ENCODE results near the gene TMEM14A.
A peak's percentile ranks its signal among the peaks of the same experiment; 100 is the strongest.
"Not testable (repeated sequence)": the region's sequence is repeated elsewhere in the genome, so short reads cannot be mapped to it uniquely, and the experiment has no call there.

The TMEM14A gene

DNA sequence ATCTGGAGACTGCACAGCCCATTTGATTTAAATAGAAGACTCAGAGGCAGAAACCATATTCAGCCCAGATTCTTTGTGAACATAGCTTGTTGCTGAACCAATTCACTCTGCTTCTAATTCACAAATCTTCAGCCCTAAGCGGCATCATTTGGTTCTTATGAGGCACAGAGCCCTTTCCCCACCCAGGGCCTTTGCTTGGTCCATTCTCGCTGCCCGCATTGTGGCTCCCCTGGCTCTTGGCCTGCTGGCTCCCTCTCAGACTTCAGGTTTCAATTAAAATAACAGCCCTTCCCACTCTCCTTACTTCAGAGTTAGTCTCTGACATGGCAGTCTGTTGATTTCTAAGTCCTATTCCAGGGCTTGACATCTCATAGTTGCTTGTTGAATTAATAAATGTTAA is 9.4 kb upstream of the TMEM14A start:
- DNase-seq, result no peak

DNA sequence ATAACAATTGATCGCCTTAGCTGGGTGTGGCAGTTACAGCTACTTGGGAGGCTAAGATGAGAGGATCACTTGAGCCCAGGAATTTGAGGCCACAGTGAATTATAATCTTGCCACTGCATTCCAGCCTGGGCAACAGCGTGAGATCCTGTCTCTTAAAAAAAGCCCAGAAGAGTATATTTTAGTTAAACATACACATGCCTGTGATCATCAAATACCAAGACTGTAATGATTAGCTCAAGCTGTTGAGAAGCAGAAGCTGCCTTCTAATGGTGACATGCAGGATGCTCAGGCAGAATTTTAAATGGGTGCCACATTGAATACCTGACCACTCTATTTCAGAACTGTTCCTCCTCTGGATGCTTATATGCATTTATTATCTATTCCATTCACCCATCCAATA is 8.9 kb upstream of the TMEM14A start:
- DNase-seq, result no peak

DNA sequence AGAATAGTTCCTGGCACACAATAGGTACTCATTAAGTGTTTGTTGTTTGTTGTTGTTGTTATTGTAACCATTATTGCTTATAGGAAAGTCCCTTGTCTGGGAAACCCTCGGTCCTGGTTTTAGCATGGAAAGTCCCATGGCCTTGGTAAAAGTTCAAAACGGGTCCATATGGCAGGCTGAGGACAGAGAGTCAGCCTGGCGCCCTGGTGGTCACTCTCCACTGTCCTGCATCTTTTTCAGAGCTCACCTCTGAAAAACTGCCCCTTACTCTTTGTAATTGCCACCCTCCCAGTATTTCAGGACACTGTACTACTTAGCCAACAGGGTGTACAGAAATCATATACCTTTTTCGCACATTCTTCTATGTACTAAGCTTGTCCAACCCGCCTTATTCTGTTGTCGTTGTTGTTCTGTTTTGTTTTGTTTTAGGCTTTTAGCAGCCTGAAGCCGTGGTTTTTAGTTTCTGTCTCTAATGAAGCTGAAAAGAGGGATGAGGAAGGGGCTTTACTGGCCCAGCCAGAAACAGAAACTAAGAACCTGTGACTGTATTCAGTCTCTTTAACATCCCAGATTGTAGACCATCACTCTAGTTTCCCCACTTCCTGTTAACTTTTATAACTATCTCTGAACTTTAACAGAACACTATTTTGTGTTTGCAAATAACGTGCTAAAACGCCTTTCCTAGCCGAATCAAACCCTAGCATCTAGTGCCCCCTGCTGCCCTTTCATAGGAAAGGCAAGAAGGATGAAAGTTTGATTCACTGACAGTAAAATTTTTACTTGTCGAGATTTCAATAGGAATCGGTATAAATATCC is 7.6 kb upstream of the TMEM14A start:
- DNase-seq, result peak; percentile 48

DNA sequence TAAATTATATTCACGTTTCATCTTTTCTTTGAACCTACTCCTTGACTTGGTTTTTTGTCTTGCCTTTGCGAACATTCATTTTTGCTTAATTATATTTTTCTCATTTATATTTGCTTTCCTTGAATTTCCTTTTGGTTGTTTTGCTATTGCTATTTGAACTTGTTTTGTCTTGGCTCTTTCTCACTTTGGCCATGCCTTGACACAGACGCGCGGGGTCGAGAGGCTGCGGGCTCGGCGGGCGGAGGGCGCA is 7.1 kb upstream of the TMEM14A start:
- DNase-seq, result no peak

DNA sequence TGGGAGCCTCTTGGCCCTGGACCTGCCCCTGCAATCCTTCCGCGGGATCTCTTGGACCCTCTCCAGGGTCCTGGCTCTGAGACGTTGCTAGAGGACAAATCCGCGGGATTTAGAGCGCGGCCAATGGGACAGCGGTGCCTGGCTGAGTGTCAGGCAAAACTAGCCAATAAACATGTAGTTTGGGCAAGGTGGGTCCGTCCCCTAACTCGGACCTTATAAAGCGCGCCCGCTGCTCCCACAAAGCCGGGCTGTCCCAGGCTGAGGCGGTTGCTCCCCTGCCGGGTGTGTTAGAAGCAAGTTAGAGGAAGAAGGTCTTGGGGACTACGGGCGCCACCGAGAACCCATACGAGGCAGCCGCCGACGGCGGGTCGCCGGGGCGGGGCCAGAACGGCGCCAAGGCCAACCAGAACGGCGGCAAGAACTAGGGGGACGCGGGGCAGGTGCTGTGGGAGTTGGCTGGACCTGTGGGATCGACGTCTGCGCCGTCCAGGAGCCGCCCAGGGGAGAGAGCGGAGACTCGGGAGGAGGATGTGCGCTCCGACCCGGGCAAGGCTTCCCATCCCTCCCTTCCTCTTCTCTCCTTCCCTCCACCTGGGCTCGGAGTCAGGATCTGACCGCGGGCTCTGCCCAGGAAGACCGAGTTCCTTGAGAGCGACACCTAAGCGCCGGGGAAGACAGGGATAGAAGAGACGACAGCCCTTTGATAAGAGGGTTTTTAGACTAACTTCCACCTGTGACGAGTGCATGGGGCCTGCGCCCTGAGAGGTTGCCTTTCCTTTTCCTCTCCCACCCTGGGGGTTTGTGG is 6.5 kb upstream of the TMEM14A start:
- peak; percentile 96 for DNase-seq

DNA sequence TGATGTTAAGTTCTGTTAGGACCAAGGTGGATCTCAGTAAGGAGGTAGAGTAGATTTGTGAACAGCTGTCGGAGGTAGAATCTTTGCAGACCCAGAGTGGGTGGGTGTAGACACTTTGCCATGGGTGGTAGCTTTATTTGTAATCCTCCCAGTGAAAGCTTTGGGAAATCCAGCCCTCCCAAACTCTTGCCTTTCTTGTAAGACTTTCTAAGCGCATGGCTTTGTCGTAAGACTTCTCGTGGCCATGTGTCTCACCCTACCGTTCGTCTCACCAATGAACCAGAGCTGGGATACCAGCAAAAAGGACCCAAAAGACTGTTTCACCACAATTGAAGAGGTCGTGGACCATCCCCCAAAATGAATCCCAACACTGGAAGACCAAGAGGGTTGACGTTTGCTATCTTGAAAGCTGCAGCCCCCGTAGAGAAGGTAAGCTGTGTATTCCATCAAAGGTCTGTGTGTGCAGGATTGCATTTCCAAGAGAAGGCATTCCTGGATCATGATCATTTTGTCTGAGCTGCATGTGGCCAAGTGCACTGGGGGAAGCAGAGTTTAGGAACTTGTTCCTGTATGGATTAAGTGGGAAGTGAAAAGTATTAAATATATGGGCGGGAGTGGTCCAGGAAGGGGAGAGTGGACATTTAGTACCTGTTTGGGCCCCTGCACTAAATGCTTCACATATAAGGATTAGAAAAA is 5.8 kb upstream of the TMEM14A start:
- no peak for DNase-seq

DNA sequence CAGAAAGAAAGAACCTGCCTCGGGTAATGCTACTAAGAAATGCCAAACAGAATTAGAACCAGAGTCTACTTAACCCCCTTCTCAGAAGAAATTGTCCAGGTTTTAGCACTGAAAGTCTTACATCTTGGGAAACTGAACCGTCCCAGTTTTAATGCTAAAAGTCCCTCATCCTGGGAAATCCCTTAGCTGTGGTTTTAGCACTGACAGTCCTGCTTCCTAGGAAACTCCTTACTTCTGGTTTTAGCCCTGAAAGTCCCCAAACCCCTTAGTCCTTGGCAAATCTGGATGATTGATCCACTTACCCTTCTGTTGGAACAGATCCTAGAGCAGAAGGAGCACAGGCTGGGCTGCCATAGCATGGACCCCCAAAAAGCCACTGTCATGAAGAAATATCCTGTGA is 4.8 kb upstream of the TMEM14A start:
- no peak for DNase-seq

DNA sequence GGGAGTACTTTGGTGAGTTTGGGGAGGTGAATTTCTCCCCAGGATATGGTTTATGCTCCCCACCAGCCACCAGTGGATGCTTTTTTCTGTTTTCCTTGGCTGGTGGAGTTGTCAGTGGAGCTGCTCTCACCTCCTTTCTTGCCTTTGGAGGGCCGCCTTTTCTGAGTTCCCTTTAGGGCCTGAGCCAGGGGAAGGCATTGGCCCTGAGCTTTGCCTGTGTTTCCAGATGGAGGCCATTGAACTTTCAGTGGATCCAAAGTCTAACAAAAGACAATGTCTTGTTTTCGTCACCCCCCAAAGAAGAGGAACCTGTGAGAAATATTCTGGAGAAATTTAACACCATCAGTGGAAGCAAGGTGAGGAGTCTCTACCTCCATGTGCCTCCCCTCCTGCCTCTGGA is 4.4 kb upstream of the TMEM14A start:
- DNase-seq, result no peak

DNA sequence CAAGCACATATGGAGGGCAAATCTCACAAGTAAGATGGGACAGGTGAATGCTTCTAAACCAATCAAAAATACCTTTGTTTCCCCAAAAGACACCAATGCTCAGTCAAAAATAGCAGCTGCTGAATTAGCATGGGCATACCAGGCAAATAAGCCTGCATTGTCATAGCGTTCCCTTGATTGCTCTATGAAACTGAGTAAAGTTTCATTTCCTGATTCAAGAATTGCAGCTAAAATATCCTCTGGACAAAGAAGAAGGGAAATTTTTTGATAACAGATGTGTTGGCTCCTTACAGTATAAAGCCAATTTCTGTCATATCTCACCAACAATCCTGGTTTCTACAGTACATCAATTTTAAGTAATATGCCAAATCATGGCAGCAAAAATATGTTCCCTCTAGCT is 3.3 kb upstream of the TMEM14A start:
- no peak for DNase-seq

DNA sequence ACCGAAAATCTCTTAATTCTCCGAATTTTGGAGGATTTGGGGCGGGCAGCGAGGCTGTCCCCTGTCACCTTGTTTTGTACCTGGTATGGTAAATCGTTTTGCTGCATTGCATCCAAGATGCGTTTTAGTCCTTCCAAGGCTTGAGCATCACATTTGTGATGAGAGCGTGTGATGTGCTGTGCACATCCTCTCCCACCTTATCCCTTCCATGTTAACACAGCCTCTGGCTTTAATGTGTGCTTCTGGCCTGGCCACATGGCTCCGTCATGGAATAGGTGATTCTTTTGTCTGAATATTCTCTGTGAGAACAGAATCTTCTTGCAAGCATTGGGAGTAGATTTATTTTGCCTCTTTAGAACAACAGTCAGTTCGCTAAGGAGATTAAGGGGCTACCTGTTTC is 763 bp downstream of the TMEM14A start:
- no peak for DNase-seq

DNA sequence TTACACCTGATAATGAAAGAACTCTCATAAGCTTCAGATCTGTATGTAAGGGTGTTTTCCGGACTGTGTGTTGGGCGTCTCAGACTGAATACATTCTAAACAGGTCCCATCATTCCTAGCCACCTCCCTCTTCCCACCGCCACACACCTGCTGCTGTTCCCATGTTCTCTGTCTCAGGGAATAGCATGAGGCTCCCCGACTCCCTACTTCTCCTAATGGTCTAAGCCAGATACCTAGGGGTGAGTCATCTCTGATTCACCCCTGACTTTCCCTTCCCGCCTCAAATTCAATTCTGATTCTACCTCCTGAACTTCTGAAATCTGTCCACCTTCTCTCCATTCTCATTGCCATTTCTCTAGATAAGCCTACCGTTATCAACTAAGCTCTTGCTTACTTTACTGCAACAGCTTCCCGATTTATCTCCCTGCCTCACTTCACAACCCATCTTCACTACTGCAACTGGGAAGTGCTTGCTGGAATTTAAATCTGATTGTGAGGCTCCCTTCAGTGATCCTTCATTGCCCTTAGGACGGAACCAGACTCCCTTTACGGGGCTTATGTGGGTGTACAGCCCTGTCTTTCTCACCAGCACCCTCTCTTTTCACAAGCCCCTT is 1.6 kb downstream of the TMEM14A start:
- DNase-seq, result no peak

DNA sequence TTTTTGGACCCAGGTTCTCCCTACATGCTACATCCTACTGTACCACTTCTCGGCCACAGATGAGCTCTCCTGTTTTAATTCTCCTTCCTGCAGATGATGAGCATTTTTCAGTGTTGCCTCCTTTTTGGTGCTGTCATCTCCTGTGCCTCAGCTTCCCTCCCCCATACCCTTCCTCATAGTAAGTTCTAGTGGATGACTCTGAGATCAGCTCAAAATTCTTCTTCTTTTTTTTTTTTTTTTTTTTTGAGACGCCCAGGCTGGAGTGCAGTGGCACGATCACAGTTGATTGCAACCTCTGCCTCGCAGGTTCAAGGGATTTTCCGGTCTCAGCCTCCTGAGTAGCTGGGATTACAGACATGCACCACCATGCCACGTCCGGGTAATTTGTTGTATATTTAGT is 3.8 kb downstream of the TMEM14A start:
- DNase-seq, result no peak

DNA sequence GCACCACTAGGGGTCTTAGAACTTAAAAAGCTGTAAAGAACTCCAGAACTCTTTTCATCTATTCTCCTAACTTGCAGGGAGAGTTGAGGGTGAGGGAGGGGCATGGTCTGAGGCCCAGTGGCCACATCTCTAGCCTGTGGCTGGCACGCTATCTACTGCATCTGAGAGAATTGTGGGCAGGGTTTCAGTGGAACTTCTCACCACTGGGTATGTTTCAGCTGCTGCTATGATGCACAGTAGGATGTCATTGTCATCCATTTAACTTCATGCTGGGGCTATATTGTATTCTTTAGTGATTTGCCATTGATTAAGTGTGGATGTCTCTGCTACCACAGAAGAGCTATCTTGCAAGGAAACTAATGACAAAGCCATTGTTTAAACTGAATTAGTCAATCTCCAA is 4.5 kb downstream of the TMEM14A start:
- DNase-seq, result no peak

DNA sequence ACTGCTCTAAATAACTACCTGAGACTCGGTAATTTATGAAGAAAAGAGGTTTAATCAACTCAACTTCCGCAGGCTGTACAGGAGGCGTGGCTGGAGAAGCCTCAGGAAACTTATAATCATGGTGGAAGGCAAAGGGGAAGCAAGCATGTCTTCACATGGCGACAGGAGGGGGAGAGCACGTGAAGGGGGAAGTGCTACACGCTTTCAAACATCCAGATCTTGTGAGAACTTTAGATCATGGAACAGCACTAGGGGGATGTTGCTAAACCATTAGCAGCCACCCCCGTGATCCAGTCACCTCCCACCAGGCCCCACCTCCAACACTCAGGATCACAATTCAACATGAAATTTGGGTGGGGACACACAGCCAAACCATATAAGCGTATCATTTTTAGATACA is 5.7 kb downstream of the TMEM14A start:
- DNase-seq, result not testable (repeated sequence)

DNA sequence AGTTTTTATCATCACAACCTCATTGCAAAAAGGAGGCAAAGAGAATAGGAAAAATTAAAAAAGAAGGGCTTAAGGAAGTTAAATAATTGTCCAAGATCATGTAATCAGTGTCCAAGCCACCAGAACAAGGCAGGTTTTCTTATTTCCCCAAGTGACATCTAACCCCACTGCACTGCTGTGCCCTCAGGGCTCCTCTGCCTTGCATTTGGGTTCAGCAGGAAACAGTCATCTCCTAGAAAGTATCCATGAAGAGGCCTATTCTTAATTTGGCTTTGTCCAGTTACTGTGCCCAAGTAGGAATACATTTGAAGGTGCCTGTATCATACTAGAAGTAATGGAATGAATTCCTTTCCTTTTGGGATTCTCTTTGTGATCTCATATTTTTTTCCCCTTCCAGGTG is 10.5 kb downstream of the TMEM14A start:
- DNase-seq, result no peak

DNA sequence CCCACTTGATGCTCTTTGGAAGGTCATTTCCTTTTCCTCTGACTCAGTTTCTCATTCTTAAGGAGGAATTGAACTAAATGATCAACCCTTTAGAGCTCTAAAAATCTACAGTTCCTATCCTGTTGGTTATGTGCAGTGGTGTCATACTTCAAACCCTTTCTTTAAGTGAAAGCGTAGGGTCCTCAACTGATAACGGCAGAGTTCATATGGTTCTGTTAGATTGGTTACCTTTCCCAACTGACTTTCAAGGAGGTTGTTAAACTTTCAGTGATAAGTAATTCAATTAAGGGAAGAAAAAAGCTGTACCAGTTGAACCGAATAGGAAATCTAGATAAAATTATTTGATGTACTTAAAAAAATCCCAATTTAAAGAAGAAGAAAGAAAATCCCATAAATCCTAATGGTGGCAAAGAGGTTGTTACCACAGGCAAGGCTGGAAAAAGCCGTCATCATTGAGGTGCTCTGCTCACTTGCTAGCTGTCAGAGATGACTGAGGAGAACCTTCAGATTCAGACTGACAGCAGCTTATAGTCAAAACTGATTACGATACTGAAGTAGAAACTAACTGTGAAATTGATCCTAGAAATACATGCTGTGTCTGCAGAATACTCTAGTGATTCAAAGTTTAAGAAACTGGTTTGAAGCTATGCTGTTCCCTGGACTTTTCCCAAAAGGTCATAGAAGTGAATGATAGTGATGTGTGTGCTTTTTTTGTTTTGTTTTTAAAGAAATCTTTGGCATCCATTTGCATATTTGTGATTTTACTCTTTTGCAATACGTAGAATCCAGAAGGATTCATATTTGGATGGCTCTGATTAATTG is 16.2 kb downstream of the TMEM14A start:
- DNase-seq, result no peak

DNA sequence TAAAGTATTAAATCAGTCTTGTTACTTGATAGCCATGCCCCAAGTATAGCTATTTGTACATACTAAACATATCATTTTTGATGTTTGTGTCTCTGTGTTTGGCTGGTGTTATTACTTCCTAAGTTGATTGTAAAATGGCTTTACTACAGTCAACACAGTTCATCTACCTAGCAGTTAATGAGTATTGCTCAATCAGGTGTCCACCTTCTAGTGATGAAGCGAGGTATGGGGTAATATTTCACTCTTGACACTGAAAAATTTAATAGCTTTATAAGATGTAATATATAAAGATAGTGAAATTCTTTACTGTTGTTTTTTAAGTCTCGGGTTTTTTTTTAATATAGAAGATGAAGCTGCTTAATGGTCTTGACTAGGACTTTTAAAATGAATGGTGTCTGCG is 18.9 kb downstream of the TMEM14A start:
- DNase-seq, result no peak

DNA sequence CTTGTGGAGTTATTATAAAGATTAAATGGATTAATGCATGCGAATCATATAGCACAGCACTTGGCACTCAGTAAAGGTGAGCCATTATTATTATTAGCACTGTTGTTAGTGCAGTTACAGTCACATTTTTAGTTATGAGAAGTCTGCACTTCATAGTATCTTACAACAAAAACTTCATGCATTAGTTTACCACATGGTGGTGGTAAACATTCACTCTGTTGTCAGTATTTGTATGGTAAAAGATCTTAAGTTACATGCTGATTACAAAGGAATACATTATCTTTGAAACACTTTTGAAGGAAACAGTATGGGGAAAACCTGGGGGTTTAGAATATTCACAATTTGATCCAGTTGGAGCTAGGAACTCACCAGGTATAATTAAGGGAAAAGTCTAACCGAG is 20.8 kb downstream of the TMEM14A start:
- no peak for DNase-seq

DNA sequence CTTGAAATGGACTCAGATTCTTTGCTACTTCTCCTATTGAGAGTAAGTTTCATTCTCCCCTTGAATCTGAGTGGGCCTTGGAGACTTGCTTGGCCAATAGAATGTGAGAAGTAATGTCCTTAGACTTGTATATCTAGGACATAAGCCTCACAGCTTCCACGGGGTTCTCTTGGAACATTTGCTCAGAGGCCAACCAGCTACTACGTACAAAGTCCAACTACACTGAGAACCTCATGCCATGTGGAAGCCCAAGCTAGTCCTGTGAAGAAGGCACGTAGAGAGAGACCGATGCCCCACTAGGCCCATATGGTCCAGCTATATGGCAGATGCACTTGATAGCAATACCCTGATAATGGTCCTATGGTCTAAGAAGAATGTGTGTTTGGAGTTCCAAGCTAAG is 22.9 kb downstream of the TMEM14A start:
- DNase-seq, result no peak

DNA sequence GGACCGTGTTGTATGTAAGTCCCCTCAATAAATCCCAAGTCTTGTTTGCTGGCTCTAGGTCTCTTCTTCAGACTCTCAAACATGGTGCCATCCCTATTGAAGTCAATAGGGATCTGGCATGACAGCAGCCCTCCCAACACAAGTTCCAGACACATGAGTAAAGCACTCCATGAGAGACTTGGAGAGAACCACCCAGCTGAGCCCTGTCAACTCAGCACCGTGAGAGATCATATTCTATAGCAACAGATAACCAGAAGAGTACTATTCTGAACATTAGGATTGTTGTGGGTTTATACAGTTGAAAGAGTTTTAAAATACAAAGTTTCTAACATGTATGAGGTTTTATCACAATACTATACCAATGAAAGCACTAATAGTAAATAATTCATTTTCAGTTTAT is 23.5 kb downstream of the TMEM14A start:
- DNase-seq, result no peak

DNA sequence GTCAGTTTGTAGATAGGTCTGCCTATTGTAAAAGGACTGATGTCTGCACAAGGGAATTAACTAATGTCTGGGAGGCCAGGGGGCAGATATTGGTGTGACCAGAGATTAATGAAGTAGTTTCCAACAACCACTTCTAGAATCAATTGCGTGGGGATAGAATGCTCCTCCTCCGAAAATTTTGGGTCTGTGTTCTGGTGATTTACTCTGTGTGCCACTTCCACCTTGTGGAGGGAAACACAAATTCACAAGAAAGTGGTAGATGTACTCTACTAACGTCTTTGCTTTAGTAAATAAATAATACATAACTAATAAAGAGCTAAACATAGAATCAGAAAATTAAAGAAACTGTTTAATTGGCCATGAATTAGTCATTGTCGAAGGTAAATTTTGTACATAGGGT is 25.5 kb downstream of the TMEM14A start:
- DNase-seq, result no peak

DNA sequence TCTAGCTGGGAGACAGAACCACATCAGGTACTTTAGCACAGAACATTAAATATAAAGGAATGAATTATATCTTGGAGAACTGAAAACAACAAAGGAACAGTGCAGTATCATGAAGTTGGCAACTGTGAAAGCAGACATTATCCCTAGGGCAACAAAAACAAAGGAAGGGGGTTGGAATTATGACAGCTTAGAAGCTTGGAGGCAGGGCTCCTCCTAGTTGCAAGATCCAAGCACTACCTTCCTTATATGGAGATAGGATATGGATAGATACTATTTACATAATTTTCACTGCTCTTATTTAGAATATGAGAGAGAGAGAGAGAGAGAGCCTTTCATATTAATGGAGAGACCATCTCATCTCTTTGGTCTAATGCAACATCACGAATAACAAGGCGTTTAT is 27.0 kb downstream of the TMEM14A start:
- peak; percentile 27 for DNase-seq

DNA sequence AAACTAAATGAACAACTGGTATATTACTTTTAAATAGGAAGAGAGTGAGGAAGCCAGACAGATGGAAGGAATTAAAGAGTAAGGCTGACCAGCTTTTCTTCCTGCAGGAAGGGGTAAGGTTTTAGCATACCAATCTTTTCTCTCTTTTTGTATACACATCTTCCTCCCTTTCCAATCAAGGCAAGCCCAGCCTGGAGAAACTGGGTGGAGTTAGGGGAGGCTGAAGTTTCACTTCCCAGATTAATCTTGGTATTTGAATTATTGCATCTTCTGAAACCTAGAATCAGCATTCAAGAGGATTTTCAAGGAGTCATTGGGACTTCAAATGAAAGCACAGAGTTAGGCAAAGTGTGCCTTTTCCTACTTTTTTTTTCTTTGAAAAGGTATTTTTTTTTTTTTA is 33.1 kb downstream of the TMEM14A start:
- no peak for DNase-seq
